Astrocyte (in vitro differentiated cells and primary cell): ENCODE data around the gene PCDHGA3. TPM values are rescaled to one million over a fixed set of nuclear protein-coding genes. Genes with fewer than 3 reads are reported as not detected.
"Not testable (repeated sequence)": the region's sequence is repeated elsewhere in the genome, so short reads cannot be mapped to it uniquely, and the experiment has no call there.

Source experiments
- DNase-seq: peaks from one replicate; pipeline ENCODE4 v3.0.0-alpha.2; 2010; ENCODE audit warnings: low read depth
- FAIRE-seq: peaks from 2 replicates; lab custom pipeline; 2011; peaks lifted over from hg19 to GRCh38; lab: Jason Lieb, UNC
- H2AFZ ChIP-seq: 2 replicates; pipeline ENCODE4 v1.6.0; 2012; ENCODE audit warnings: low read depth, low read length, inconsistent platforms
- H3K27ac ChIP-seq: 2 replicates; pipeline ENCODE4 v1.5.1; 2011; ENCODE audit warnings: low read depth, low read length, inconsistent platforms
- H3K27me3 ChIP-seq: 2 replicates; pipeline ENCODE4 v1.6.0; 2011; ENCODE audit warnings: low read length, inconsistent platforms; ENCODE audit not compliant: insufficient read depth
- H3K36me3 ChIP-seq: 2 replicates; pipeline ENCODE4 v1.5.1; 2011; ENCODE audit warnings: low read length, inconsistent platforms; ENCODE audit not compliant: insufficient read depth
- H3K4me1 ChIP-seq: 2 replicates; pipeline ENCODE4 v1.5.1; 2011; ENCODE audit warnings: low read length, inconsistent platforms; ENCODE audit not compliant: insufficient read depth
- H3K4me2 ChIP-seq: 2 replicates; pipeline ENCODE4 v1.6.0; 2012; ENCODE audit warnings: low read length, inconsistent platforms
- H3K4me3 ChIP-seq: 2 replicates; pipeline ENCODE4 v1.5.1; 2011; ENCODE audit warnings: low read depth, mild to moderate bottlenecking, low read length, inconsistent platforms; ENCODE audit not compliant: insufficient read depth
- H3K79me2 ChIP-seq: 2 replicates; pipeline ENCODE4 v1.6.0; 2012; ENCODE audit warnings: mild to moderate bottlenecking, low read length, inconsistent platforms; ENCODE audit not compliant: insufficient read depth
- H3K9ac ChIP-seq: 2 replicates; pipeline ENCODE4 v1.6.0; 2012; ENCODE audit warnings: mild to moderate bottlenecking, low read length, inconsistent platforms
- H3K9me3 ChIP-seq: 2 replicates; pipeline ENCODE4 v1.5.1; 2012; ENCODE audit warnings: low read depth, mild to moderate bottlenecking, low read length, inconsistent platforms; ENCODE audit not compliant: insufficient read depth
- H4K20me1 ChIP-seq: 2 replicates; pipeline ENCODE4 v1.6.0; 2012; ENCODE audit warnings: low read length, inconsistent platforms; ENCODE audit not compliant: insufficient read depth
- H3K27ac Mint-ChIP-seq: one replicate; pipeline ENCODE4 v1.8.0; 2021; ENCODE audit warnings: mild to moderate bottlenecking, mixed read lengths; ENCODE audit not compliant: unreplicated experiment
- H3K27me3 Mint-ChIP-seq: one replicate; pipeline ENCODE4 v1.8.0; 2021; ENCODE audit warnings: low read depth, mixed read lengths; ENCODE audit not compliant: unreplicated experiment
- H3K36me3 Mint-ChIP-seq: one replicate; pipeline ENCODE4 v1.8.0; 2021; ENCODE audit warnings: low read depth, mixed read lengths; ENCODE audit not compliant: unreplicated experiment
- H3K4me1 Mint-ChIP-seq: one replicate; pipeline ENCODE4 v1.8.0; 2021; ENCODE audit warnings: low read depth, mixed read lengths; ENCODE audit not compliant: unreplicated experiment
- H3K4me3 Mint-ChIP-seq: one replicate; pipeline ENCODE4 v1.8.0; 2021; ENCODE audit warnings: mild to moderate bottlenecking, moderate library complexity, mixed read lengths; ENCODE audit not compliant: unreplicated experiment
- H3K9me3 Mint-ChIP-seq: one replicate; pipeline ENCODE4 v1.8.0; 2021; ENCODE audit warnings: mild to moderate bottlenecking, mixed read lengths; ENCODE audit not compliant: unreplicated experiment
- EZH2 ChIP-seq: IDR thresholded peaks from 2 replicates; pipeline ENCODE4 v1.6.1; 2012; ENCODE audit warnings: mild to moderate bottlenecking, low read length, inconsistent platforms; ENCODE audit not compliant: insufficient read depth
- total RNA-seq: library from RNA; stranded (reverse); gene quantifications from 2 replicates; pipeline ENCODE4 v1.2.1, GENCODE V29; 2021
- TF ChIP-seq, protein P1 (sequence below): IDR thresholded peaks from 2 replicates; pipeline ENCODE4 v1.5.1; 2011; ENCODE audit warnings: low read depth, mild to moderate bottlenecking, inconsistent platforms, low read length, moderate library complexity; ENCODE audit not compliant: insufficient read depth

Gene PCDHGA3
- total RNA-seq, 1 donor from 2014 or later = 0.14 TPM

DNA sequence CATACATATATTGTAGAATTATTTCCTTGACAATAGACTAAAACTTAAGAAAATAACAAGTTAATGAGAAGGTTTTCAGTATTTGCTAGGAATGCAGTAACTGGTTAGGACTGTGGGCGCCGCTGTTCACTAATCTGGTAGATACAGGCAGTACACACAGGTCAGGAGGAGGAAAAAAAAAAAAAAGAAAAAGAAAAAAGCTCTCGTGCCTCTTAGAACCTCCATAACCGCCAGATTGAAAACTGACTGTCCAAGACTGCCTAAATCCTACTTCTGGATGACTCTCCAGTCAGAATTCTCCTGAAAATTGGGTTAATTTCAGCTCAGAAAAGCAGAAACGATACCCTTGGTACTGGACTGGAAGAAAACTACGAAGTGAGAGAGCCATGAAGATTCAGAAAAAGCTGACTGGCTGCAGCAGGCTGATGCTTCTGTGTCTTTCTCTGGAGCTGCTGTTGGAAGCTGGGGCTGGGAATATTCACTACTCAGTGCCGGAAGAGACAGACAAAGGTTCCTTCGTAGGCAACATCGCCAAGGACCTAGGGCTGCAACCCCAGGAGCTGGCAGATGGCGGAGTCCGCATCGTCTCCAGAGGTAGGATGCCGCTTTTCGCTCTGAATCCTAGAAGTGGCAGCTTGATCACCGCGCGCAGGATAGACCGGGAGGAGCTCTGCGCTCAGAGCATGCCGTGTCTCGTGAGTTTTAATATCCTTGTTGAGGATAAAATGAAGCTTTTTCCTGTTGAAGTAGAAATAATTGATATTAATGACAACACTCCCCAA lies 13.1 kb upstream of the PCDHGA3 start, which contains the start of gene PCDHGA1:
Gene PCDHGA1, plus strand, starts transcription at position 216 of the 782 bp plus-strand sequence.
- Mint-ChIP-seq H3K27me3 (no peaks in the 10 kb centered on the region), H3K36me3 (no peaks in the 10 kb centered on the region), H3K9me3 (peaks cover 16% of the 10 kb centered on the region), H3K27ac (no peak within 1 kb of the TSS), H3K4me3 (no peak within 1 kb of the TSS), H3K4me1 (no peaks in the 10 kb centered on the region)
- H3K36me3 ChIP-seq = no peaks in the 10 kb centered on the region
- peak within 1 kb of the TSS; percentile 39 for H3K9ac ChIP-seq
- peak within 1 kb of the TSS; percentile 74 for H3K4me2 ChIP-seq
- peak within 1 kb of the TSS; percentile 33 for H3K4me3 ChIP-seq
- no peaks in the 10 kb centered on the region for H4K20me1 ChIP-seq
- FAIRE-seq = no peak
- no peak for DNase-seq
- no peaks in the 10 kb centered on the region for H3K4me1 ChIP-seq
- H3K9me3 ChIP-seq = peaks cover 28% of the 10 kb centered on the region
- no peaks in the 10 kb centered on the region for H3K27me3 ChIP-seq
- H2AFZ ChIP-seq = peak within 1 kb of the TSS; percentile 27
- H3K27ac ChIP-seq = no peak within 1 kb of the TSS
- H3K79me2 ChIP-seq = no peaks in the 10 kb centered on the region
- TF ChIP-seq, protein P1, sequence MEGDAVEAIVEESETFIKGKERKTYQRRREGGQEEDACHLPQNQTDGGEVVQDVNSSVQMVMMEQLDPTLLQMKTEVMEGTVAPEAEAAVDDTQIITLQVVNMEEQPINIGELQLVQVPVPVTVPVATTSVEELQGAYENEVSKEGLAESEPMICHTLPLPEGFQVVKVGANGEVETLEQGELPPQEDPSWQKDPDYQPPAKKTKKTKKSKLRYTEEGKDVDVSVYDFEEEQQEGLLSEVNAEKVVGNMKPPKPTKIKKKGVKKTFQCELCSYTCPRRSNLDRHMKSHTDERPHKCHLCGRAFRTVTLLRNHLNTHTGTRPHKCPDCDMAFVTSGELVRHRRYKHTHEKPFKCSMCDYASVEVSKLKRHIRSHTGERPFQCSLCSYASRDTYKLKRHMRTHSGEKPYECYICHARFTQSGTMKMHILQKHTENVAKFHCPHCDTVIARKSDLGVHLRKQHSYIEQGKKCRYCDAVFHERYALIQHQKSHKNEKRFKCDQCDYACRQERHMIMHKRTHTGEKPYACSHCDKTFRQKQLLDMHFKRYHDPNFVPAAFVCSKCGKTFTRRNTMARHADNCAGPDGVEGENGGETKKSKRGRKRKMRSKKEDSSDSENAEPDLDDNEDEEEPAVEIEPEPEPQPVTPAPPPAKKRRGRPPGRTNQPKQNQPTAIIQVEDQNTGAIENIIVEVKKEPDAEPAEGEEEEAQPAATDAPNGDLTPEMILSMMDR = peak; percentile 51
- TF ChIP-seq EZH2 = no peak

DNA sequence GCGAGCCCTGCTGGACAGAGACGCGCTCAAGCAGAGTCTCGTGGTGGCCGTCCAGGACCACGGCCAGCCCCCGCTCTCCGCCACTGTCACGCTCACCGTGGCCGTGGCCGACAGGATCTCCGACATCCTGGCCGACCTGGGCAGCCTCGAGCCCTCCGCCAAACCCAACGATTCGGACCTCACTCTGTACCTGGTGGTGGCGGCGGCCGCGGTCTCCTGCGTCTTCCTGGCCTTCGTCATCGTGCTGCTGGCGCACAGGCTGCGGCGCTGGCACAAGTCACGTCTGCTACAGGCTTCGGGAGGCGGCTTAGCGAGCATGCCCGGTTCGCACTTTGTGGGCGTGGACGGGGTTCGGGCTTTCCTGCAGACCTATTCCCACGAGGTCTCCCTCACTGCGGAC lies 11.1 kb upstream of the PCDHGA3 start:
- H3K27ac Mint-ChIP-seq = not testable (repeated sequence)

DNA sequence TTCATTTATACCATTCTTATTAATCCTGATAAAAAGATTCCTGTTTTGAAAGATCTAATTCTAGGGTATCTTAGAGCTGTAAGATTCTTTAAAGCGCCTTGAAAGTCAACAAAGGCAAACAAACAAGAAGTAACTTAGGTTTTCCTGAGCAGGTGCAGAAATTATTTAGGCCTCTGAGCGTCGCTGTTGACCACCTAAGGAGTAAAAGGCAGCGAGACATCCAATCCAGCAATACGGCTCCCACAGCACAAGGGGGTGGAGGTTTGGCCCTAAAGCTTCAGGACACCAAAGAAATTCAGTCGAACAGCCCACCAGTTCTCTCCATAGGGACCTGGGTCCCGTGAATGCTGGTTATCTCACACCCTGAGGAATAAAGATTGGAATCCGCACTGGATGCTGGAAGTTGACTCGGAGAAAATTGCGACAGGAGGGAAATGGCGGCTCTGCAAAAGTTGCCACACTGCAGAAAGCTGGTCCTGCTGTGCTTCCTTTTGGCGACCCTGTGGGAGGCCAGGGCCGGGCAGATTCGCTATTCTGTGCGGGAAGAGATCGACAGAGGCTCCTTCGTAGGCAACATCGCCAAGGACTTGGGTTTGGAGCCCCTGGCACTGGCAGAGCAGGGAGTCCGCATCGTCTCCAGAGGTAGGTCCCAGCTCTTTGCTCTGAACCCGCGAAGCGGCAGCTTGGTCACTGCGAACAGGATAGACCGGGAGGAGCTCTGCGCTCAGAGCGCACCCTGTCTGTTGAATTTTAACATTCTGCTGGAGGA lies 4.9 kb upstream of the PCDHGA3 start, which contains the start of gene PCDHGA2:
Gene PCDHGA2, plus strand, starts transcription at position 223 of the 769 bp plus-strand sequence.
- Histone ChIP-seq H3K4me3 (peak within 1 kb of the TSS; percentile 61), H3K4me2 (peak within 1 kb of the TSS; percentile 80), H3K27ac (no peak within 1 kb of the TSS), H3K9me3 (peaks cover 23% of the 10 kb centered on the region), H4K20me1 (no peaks in the 10 kb centered on the region), H3K36me3 (no peaks in the 10 kb centered on the region), H3K27me3 (peaks cover 3% of the 10 kb centered on the region), H3K79me2 (no peaks in the 10 kb centered on the region), H2AFZ (peak within 1 kb of the TSS; percentile 77), H3K4me1 (no peaks in the 10 kb centered on the region), H3K9ac (no peak within 1 kb of the TSS)
- no peak for TF ChIP-seq EZH2
- TF ChIP-seq, protein P1 = peak; percentile 41
- peaks cover 41% of the 10 kb centered on the region for H3K9me3 Mint-ChIP-seq
- H3K27me3 Mint-ChIP-seq = peaks cover 2% of the 10 kb centered on the region
- H3K27ac Mint-ChIP-seq = no peak within 1 kb of the TSS
- H3K36me3 Mint-ChIP-seq = peaks cover 3% of the 10 kb centered on the region
- no peaks in the 10 kb centered on the region for H3K4me1 Mint-ChIP-seq
- DNase-seq (peak; percentile 28), FAIRE-seq (no peak)
- H3K4me3 Mint-ChIP-seq = no peak within 1 kb of the TSS

More for the DNA sequence above, 11.1 kb upstream of the PCDHGA3 start:
- not testable (repeated sequence) for H3K4me1 ChIP-seq, H3K4me2 ChIP-seq, H3K4me1 Mint-ChIP-seq, H4K20me1 ChIP-seq, H3K27me3 ChIP-seq, FAIRE-seq, H3K79me2 ChIP-seq, H3K4me3 ChIP-seq, H3K36me3 Mint-ChIP-seq, H3K36me3 ChIP-seq, H3K4me3 Mint-ChIP-seq, H2AFZ ChIP-seq, H3K27me3 Mint-ChIP-seq, DNase-seq, H3K27ac ChIP-seq, H3K9ac ChIP-seq
- H3K9me3 ChIP-seq = peaks cover 28% of the 10 kb centered on the region
- peaks cover 14% of the 10 kb centered on the region for H3K9me3 Mint-ChIP-seq

DNA sequence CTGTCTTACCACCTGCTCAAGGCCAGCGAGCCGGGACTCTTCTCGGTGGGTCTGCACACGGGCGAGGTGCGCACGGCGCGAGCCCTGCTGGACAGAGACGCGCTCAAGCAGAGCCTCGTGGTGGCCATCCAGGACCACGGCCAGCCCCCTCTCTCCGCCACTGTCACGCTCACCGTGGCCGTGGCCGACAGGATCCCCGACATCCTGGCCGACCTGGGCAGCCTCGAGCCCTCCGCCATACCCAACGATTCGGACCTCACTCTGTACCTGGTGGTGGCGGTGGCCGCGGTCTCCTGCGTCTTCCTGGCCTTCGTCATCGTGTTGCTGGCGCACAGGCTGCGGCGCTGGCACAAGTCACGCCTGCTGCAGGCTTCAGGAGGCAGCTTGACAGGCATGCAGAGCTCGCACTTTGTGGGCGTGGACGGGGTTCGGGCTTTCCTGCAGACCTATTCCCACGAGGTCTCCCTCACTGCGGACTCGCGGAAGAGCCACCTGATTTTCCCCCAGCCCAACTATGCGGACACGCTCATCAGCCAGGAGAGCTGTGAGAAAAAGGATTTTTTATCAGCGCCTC lies 2.8 kb upstream of the PCDHGA3 start:
- not testable (repeated sequence) for H3K27ac Mint-ChIP-seq, FAIRE-seq, H3K9ac ChIP-seq, H3K36me3 ChIP-seq, H2AFZ ChIP-seq, H3K79me2 ChIP-seq, H3K36me3 Mint-ChIP-seq, DNase-seq, H3K4me3 ChIP-seq, H3K27me3 ChIP-seq, H3K27me3 Mint-ChIP-seq, H4K20me1 ChIP-seq, H3K4me3 Mint-ChIP-seq, H3K4me2 ChIP-seq, H3K4me1 ChIP-seq, H3K4me1 Mint-ChIP-seq, H3K27ac ChIP-seq
- H3K9me3 Mint-ChIP-seq = peaks cover 48% of the 10 kb centered on the region
- H3K9me3 ChIP-seq = peaks cover 36% of the 10 kb centered on the region
